Measurements from ENCODE around the gene KATNB1.

The KATNB1 gene

GRCh38 chr16:57750796-57751538, 15.4 kb downstream of the KATNB1 start:
- H3K36me3 ChIP-seq (ENCODE audit: control insufficient read depth, low read length) = peaks cover 7% of the 10 kb centered on the region; the same call in 1 of the 2 replicates
- H3K27ac ChIP-seq (ENCODE audit: low read depth, low read length) = no peak overlapping the region
- TF ChIP-seq CTCF (IDR thresholded peaks at IDR 0.05; ENCODE audit: low read depth, low read length, poor library complexity, severe bottlenecking) = no peak
- no peak for TF ChIP-seq EZH2phosphoT487 (IDR thresholded peaks at IDR 0.05; ENCODE audit: borderline replicate concordance, low read length)
- H3K27me3 ChIP-seq (ENCODE audit: control insufficient read depth, low read length) = no peaks in the 10 kb centered on the region
- H3K79me2 ChIP-seq (ENCODE audit: control insufficient read depth, low read length) = no peaks in the 10 kb centered on the region
- no peaks in the 10 kb centered on the region for H4K20me1 ChIP-seq (ENCODE audit: control insufficient read depth, insufficient read depth, low read depth, low read length)
- H3K4me1 ChIP-seq (ENCODE audit: control insufficient read depth, low read length) = no peaks in the 10 kb centered on the region
- no peak overlapping the region for H3K4me2 ChIP-seq (ENCODE audit: low read length)
- H3K9me3 ChIP-seq (ENCODE audit: control insufficient read depth, insufficient read depth, low read length) = no peaks in the 10 kb centered on the region
- no peaks in the 10 kb centered on the region for H3K9me2 ChIP-seq (replicated peaks; ENCODE audit: control insufficient read depth, low read length)
- H3K4me3 ChIP-seq (ENCODE audit: low read length) = no peak overlapping the region
- H3F3A ChIP-seq (ENCODE audit: control insufficient read depth, insufficient read depth) = no peaks in the 10 kb centered on the region

- Histone ChIP-seq H3F3A (ENCODE audit: control insufficient read depth, insufficient read depth) (no peaks in the 10 kb centered on the region), H3K4me3 (ENCODE audit: low read length) (no peak overlapping the region), H3K27ac (ENCODE audit: low read depth, low read length) (no peak overlapping the region), H3K9me3 (ENCODE audit: control insufficient read depth, insufficient read depth, low read length) (no peaks in the 10 kb centered on the region), H3K36me3 (ENCODE audit: control insufficient read depth, low read length) (peaks cover 7% of the 10 kb centered on the region; the same call in 1 of the 2 replicates), H3K27me3 (ENCODE audit: control insufficient read depth, low read length) (no peaks in the 10 kb centered on the region), H3K9me2 (replicated peaks; ENCODE audit: control insufficient read depth, low read length) (no peaks in the 10 kb centered on the region), H4K20me1 (ENCODE audit: control insufficient read depth, insufficient read depth, low read depth, low read length) (no peaks in the 10 kb centered on the region), H3K79me2 (ENCODE audit: control insufficient read depth, low read length) (no peaks in the 10 kb centered on the region), H3K4me2 (ENCODE audit: low read length) (no peak overlapping the region), H3K4me1 (ENCODE audit: control insufficient read depth, low read length) (no peaks in the 10 kb centered on the region)
- TF ChIP-seq EZH2phosphoT487 (IDR thresholded peaks at IDR 0.05; ENCODE audit: borderline replicate concordance, low read length) = no peak
- TF ChIP-seq CTCF (IDR thresholded peaks at IDR 0.05; ENCODE audit: low read depth, low read length, poor library complexity, severe bottlenecking) = no peak
These were observed 16.1 kb downstream of the KATNB1 start for GRCh38 chr16:57751539-57752202.

- H3K36me3 ChIP-seq (ENCODE audit: control insufficient read depth, low read length) = peaks cover 7% of the 10 kb centered on the region; the same call in 1 of the 2 replicates
- H3K9me3 ChIP-seq (ENCODE audit: control insufficient read depth, insufficient read depth, low read length) = no peaks in the 10 kb centered on the region
- H3K79me2 ChIP-seq (ENCODE audit: control insufficient read depth, low read length) = no peaks in the 10 kb centered on the region
- no peaks in the 10 kb centered on the region for H3K27me3 ChIP-seq (ENCODE audit: control insufficient read depth, low read length)
- no peaks in the 10 kb centered on the region for H3K4me1 ChIP-seq (ENCODE audit: control insufficient read depth, low read length)
- TF ChIP-seq CTCF (IDR thresholded peaks at IDR 0.05; ENCODE audit: low read depth, low read length, poor library complexity, severe bottlenecking) (no peak), EZH2phosphoT487 (IDR thresholded peaks at IDR 0.05; ENCODE audit: borderline replicate concordance, low read length) (no peak)
- H3K4me2 ChIP-seq (ENCODE audit: low read length) = no peak overlapping the region
- no peak overlapping the region for H3K27ac ChIP-seq (ENCODE audit: low read depth, low read length)
- H3F3A ChIP-seq (ENCODE audit: control insufficient read depth, insufficient read depth) = no peaks in the 10 kb centered on the region
- no peaks in the 10 kb centered on the region for H3K9me2 ChIP-seq (replicated peaks; ENCODE audit: control insufficient read depth, low read length)
- H3K4me3 ChIP-seq (ENCODE audit: low read length) = no peak overlapping the region
- no peaks in the 10 kb centered on the region for H4K20me1 ChIP-seq (ENCODE audit: control insufficient read depth, insufficient read depth, low read depth, low read length)
These were observed 16.6 kb downstream of the KATNB1 start for GRCh38 chr16:57752203-57752580.
